Measurements from ENCODE around the gene CNPY2.

DNA sequence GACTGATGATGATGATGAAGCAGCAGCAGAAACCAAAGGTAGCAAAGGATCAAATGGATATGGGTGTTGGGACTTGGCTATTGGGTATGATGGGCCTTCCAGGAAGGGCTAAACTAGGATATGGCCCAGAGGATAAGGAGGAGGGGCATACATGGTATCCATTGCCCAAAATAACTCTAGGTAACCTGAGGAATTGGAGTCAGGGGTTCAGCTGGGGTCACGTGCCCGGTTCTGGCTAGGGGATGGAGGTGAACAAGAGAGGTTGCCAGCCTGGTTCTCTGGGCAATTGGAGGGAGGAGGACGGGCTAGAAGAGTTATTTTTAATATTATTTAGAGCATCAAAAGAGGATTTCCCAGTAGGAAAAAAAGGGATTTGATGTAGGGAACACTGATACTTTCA is 54.9 kb downstream of the CNPY2 start:
- TF ChIP-seq, protein P1, sequence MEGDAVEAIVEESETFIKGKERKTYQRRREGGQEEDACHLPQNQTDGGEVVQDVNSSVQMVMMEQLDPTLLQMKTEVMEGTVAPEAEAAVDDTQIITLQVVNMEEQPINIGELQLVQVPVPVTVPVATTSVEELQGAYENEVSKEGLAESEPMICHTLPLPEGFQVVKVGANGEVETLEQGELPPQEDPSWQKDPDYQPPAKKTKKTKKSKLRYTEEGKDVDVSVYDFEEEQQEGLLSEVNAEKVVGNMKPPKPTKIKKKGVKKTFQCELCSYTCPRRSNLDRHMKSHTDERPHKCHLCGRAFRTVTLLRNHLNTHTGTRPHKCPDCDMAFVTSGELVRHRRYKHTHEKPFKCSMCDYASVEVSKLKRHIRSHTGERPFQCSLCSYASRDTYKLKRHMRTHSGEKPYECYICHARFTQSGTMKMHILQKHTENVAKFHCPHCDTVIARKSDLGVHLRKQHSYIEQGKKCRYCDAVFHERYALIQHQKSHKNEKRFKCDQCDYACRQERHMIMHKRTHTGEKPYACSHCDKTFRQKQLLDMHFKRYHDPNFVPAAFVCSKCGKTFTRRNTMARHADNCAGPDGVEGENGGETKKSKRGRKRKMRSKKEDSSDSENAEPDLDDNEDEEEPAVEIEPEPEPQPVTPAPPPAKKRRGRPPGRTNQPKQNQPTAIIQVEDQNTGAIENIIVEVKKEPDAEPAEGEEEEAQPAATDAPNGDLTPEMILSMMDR (conservative IDR thresholded peaks at IDR 0.05 in 1 of 2, IDR thresholded peaks at IDR 0.05 in 1 of 2; ENCODE audit: extremely low read depth in 1 of 2, insufficient read depth in 1 of 2, low read depth in 1 of 2, low read length in 2 of 2), result no peak
- TF ChIP-seq EZH2 (IDR thresholded peaks at IDR 0.05; ENCODE audit: borderline replicate concordance, low read length), result no peak

All from mammary epithelial cell (primary cell).